ENCODE measurements around the gene EPOP. TPM values are rescaled to one million over a fixed set of nuclear protein-coding genes. Genes with fewer than 3 reads are reported as not detected.
A peak's percentile ranks its signal among the peaks of the same experiment; 100 is the strongest.

EPOP gene
- total and polyA plus RNA-seq, 2 of the 13 experiments (the other 11 are each of a cell fraction or from before 2014, with no cell fraction given): 14.7 to 37.8 TPM

GRCh38 chr17:38656959-38657823 lies 17.6 kb downstream of the EPOP start (continued):
- TF ChIP-seq ZNF407 (CRISPR knock-in tag; IDR thresholded peaks at IDR 0.05; ENCODE audit: not compliant biosample characterization): no peak
- 0 out of 2 replicates have a peak, but pooled peaks have one; percentile 28 for TF ChIP-seq DMTF1 (CRISPR knock-in tag; IDR thresholded peaks at IDR 0.05)
- TF ChIP-seq ZNF430 (CRISPR knock-in tag; IDR thresholded peaks at IDR 0.05): peak; percentile 25; the same call in 1 of the 2 replicates
- TF ChIP-seq ZBTB20 (CRISPR knock-in tag; IDR thresholded peaks at IDR 0.05; ENCODE audit: borderline replicate concordance, low read depth): peak; percentile 99; the same call in 1 of the 2 replicates
- peak; percentile 70 for TF ChIP-seq AGO1 (IDR thresholded peaks at IDR 0.05; ENCODE audit: low read depth, low read length, poor library complexity, severe bottlenecking)
- TF ChIP-seq ARID2 (CRISPR knock-in tag; IDR thresholded peaks at IDR 0.05; ENCODE audit: borderline replicate concordance): peak; percentile 85; the same call in 1 of the 2 replicates
- TF ChIP-seq ZNF326 (CRISPR knock-in tag; IDR thresholded peaks at IDR 0.05; ENCODE audit: borderline replicate concordance): no peak
- TF ChIP-seq ZNF75D (CRISPR knock-in tag; IDR thresholded peaks at IDR 0.05; ENCODE audit: borderline replicate concordance): 0 out of 2 replicates have a peak, but pooled peaks have one; percentile 5
- peak; percentile 65; the same call in 1 of the 2 replicates for TF ChIP-seq ZSCAN29 (CRISPR knock-in tag; conservative IDR thresholded peaks at IDR 0.05)
- peak; percentile 72 for TF ChIP-seq ZNF331 (CRISPR knock-in tag; IDR thresholded peaks at IDR 0.05)
- TF ChIP-seq ZNF609 (CRISPR knock-in tag; IDR thresholded peaks at IDR 0.05; ENCODE audit: borderline replicate concordance): peak; percentile 59; the same call in 1 of the 2 replicates
